ENCODE data around the gene TSSK6. TPM values are rescaled to one million over a fixed set of nuclear protein-coding genes. Genes with fewer than 3 reads are reported as not detected.

TSSK6 gene
- total RNA-seq, 1 experiment from 2014 or later: 4.7 TPM

DNA sequence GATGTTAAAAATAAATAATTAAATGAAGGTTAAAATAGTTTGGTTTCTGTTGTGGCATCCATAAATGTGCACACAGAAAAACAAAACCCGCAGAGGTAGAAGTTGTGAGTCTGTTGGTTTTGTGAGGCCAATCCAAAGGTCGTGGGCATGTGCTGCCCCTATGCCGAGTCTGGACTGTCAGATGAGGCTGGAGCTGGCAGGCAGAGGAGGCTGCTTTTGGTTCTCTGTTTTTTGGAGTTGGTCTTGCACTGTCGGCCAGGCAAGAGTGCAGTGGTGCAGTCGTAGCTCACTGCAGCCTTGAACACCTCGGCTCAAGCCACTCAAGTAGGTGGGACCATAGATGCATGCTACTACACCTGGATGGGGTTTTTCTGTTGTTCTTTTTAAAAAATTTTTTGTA lies 43.7 kb downstream of the TSSK6 start:
- Mint-ChIP-seq H3K36me3 (peaks cover 44% of the 10 kb centered on the region), H3K4me1 (peaks cover 38% of the 10 kb centered on the region), H3K4me3 (no peak overlapping the region), H3K9me3 (peaks cover 24% of the 10 kb centered on the region), H3K27ac (peak overlapping the region; percentile 26; the same call in 1 of the 2 replicates), H3K27me3 (ENCODE audit: low read depth) (no peaks in the 10 kb centered on the region)
- no peak for TF ChIP-seq NFYB (CRISPR knock-in tag; conservative IDR thresholded peaks at IDR 0.05; ENCODE audit: low read depth)
- no peak for TF ChIP-seq NR1H2 (CRISPR knock-in tag; IDR thresholded peaks at IDR 0.05)
- no peak for TF ChIP-seq ZNF671 (CRISPR knock-in tag; IDR thresholded peaks at IDR 0.05)
- no peak for TF ChIP-seq FOXP1 (CRISPR knock-in tag; IDR thresholded peaks at IDR 0.05; ENCODE audit: borderline replicate concordance)
- TF ChIP-seq OVOL2 (CRISPR knock-in tag; IDR thresholded peaks at IDR 0.05; ENCODE audit: borderline replicate concordance): no peak
- no peak for ATAC-seq
- no peak for DNase-seq (ENCODE audit: low spot score)
- ChIA-PET CTCF (interaction anchor here (0.9 kb wide), 1 partner anchor 10 kb away, joined by 3 read pairs; no protein-coding TSS in a partner anchor), POLR2A (no interaction called here)

DNA sequence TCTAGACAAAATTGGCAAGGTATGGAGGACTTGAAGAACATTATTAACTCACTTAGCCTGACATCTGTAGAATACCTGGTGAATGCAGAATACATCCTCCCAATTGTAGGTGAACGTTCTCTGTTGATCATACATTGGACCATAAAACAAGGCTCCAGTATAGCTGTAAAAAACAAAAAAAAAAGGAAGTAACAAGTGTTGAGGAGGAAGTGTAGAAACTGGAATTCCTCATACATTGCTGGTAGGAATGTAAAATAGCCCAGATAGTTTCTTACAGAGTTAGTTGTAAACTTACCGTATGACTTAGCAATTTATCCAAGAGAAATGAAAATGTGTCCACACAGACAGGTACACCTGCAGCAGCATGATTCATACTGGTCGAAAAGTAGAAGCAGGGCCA lies 44.8 kb downstream of the TSSK6 start:
- POLR2A ChIA-PET: no interaction called here
- no peak for DNase-seq (ENCODE audit: low spot score)
- CTCF ChIA-PET: no interaction called here
- no peak for ATAC-seq
- peaks cover 55% of the 10 kb centered on the region for H3K36me3 Mint-ChIP-seq
- no peaks in the 10 kb centered on the region for H3K27me3 Mint-ChIP-seq (ENCODE audit: low read depth)
- no peak overlapping the region for H3K27ac Mint-ChIP-seq
- peaks cover 32% of the 10 kb centered on the region for H3K9me3 Mint-ChIP-seq
- no peak overlapping the region for H3K4me3 Mint-ChIP-seq
- peaks cover 27% of the 10 kb centered on the region for H3K4me1 Mint-ChIP-seq
- TF ChIP-seq, protein P1, sequence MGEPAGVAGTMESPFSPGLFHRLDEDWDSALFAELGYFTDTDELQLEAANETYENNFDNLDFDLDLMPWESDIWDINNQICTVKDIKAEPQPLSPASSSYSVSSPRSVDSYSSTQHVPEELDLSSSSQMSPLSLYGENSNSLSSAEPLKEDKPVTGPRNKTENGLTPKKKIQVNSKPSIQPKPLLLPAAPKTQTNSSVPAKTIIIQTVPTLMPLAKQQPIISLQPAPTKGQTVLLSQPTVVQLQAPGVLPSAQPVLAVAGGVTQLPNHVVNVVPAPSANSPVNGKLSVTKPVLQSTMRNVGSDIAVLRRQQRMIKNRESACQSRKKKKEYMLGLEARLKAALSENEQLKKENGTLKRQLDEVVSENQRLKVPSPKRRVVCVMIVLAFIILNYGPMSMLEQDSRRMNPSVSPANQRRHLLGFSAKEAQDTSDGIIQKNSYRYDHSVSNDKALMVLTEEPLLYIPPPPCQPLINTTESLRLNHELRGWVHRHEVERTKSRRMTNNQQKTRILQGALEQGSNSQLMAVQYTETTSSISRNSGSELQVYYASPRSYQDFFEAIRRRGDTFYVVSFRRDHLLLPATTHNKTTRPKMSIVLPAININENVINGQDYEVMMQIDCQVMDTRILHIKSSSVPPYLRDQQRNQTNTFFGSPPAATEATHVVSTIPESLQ (CRISPR knock-in tag; IDR thresholded peaks at IDR 0.05): no peak

DNA sequence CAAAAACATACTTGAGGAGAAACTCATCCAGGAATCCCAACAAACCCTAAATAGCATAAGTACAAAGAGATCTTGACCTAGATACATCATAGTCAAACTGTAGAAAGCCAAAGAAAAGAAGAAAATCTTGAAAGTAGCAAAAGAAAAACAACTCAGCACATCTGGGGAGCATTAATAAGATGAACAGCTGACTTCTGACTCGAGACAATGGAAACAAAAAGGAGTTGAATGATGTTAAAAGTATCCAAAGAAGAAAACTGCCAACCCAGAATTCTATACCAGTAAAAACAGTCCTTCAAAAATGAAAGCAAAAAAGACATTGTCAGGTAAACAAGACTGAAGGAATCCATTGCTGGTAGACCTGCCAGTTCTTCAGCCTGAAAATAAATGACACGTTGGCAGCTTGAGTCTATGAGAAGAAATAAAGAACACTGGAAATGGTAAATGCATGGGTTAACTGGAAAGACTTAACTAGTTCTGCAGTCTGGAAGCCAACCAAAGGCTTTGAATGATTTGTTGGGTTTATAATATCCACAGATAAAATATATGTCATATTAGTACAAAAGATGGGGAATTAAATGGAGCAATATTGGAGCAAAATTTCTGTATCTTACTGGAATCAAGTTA lies 46.8 kb downstream of the TSSK6 start:
- no peak overlapping the region for H3K27ac Mint-ChIP-seq
- ATAC-seq (no peak), DNase-seq (ENCODE audit: low spot score) (no peak)
- no peak for TF ChIP-seq NR2C2 (CRISPR knock-in tag; IDR thresholded peaks at IDR 0.05)
- TF ChIP-seq ZNF317 (CRISPR knock-in tag; IDR thresholded peaks at IDR 0.05; ENCODE audit: borderline replicate concordance, low read depth): peak; percentile 99
- H3K27me3 Mint-ChIP-seq (ENCODE audit: low read depth): no peaks in the 10 kb centered on the region
- peaks cover 32% of the 10 kb centered on the region for H3K9me3 Mint-ChIP-seq
- H3K36me3 Mint-ChIP-seq: peaks cover 63% of the 10 kb centered on the region
- ChIA-PET CTCF (no interaction called here), POLR2A (no interaction called here)
- H3K4me1 Mint-ChIP-seq: peaks cover 25% of the 10 kb centered on the region
- H3K4me3 Mint-ChIP-seq: no peak overlapping the region

DNA sequence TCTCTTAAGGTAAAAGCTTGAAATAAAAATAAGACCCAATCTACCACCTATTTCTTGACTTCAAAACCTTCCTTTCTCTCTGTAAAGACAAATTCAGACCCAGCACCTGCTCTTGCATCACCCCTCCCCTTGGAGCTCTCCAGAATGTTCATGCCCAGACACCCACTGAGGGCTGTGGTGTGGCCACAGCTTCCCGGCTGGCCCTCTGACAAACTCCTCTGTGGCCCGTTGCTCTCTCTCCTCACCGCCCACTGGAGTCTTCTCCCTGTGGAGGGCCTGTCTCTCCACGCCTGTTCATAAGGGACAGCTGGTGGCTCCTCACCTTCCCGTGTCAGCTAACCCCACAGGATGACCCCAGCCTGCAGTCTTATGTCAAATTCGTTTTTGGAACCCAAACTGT lies 49.1 kb downstream of the TSSK6 start:
- Mint-ChIP-seq H3K27ac (peak overlapping the region; percentile 81), H3K9me3 (peaks cover 32% of the 10 kb centered on the region), H3K4me1 (peaks cover 37% of the 10 kb centered on the region), H3K4me3 (no peak overlapping the region), H3K27me3 (ENCODE audit: low read depth) (no peaks in the 10 kb centered on the region), H3K36me3 (peaks cover 54% of the 10 kb centered on the region)
- ChIA-PET CTCF (no interaction called here), POLR2A (no interaction called here)
- ATAC-seq (no peak), DNase-seq (ENCODE audit: low spot score) (no peak)
- TF ChIP-seq, protein P2, sequence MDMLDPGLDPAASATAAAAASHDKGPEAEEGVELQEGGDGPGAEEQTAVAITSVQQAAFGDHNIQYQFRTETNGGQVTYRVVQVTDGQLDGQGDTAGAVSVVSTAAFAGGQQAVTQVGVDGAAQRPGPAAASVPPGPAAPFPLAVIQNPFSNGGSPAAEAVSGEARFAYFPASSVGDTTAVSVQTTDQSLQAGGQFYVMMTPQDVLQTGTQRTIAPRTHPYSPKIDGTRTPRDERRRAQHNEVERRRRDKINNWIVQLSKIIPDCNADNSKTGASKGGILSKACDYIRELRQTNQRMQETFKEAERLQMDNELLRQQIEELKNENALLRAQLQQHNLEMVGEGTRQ (CRISPR knock-in tag; IDR thresholded peaks at IDR 0.05): no peak
- TF ChIP-seq, protein P3, sequence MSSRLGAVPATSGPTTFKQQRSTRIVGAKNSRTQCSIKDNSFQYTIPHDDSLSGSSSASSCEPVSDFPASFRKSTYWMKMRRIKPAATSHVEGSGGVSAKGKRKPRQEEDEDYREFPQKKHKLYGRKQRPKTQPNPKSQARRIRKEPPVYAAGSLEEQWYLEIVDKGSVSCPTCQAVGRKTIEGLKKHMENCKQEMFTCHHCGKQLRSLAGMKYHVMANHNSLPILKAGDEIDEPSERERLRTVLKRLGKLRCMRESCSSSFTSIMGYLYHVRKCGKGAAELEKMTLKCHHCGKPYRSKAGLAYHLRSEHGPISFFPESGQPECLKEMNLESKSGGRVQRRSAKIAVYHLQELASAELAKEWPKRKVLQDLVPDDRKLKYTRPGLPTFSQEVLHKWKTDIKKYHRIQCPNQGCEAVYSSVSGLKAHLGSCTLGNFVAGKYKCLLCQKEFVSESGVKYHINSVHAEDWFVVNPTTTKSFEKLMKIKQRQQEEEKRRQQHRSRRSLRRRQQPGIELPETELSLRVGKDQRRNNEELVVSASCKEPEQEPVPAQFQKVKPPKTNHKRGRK (CRISPR knock-in tag; IDR thresholded peaks at IDR 0.05; ENCODE audit: borderline replicate concordance): no peak
- TF ChIP-seq, protein P4, sequence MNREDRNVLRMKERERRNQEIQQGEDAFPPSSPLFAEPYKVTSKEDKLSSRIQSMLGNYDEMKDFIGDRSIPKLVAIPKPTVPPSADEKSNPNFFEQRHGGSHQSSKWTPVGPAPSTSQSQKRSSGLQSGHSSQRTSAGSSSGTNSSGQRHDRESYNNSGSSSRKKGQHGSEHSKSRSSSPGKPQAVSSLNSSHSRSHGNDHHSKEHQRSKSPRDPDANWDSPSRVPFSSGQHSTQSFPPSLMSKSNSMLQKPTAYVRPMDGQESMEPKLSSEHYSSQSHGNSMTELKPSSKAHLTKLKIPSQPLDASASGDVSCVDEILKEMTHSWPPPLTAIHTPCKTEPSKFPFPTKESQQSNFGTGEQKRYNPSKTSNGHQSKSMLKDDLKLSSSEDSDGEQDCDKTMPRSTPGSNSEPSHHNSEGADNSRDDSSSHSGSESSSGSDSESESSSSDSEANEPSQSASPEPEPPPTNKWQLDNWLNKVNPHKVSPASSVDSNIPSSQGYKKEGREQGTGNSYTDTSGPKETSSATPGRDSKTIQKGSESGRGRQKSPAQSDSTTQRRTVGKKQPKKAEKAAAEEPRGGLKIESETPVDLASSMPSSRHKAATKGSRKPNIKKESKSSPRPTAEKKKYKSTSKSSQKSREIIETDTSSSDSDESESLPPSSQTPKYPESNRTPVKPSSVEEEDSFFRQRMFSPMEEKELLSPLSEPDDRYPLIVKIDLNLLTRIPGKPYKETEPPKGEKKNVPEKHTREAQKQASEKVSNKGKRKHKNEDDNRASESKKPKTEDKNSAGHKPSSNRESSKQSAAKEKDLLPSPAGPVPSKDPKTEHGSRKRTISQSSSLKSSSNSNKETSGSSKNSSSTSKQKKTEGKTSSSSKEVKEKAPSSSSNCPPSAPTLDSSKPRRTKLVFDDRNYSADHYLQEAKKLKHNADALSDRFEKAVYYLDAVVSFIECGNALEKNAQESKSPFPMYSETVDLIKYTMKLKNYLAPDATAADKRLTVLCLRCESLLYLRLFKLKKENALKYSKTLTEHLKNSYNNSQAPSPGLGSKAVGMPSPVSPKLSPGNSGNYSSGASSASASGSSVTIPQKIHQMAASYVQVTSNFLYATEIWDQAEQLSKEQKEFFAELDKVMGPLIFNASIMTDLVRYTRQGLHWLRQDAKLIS (CRISPR knock-in tag; IDR thresholded peaks at IDR 0.05; ENCODE audit: borderline replicate concordance): no peak
- TF ChIP-seq, protein P5, sequence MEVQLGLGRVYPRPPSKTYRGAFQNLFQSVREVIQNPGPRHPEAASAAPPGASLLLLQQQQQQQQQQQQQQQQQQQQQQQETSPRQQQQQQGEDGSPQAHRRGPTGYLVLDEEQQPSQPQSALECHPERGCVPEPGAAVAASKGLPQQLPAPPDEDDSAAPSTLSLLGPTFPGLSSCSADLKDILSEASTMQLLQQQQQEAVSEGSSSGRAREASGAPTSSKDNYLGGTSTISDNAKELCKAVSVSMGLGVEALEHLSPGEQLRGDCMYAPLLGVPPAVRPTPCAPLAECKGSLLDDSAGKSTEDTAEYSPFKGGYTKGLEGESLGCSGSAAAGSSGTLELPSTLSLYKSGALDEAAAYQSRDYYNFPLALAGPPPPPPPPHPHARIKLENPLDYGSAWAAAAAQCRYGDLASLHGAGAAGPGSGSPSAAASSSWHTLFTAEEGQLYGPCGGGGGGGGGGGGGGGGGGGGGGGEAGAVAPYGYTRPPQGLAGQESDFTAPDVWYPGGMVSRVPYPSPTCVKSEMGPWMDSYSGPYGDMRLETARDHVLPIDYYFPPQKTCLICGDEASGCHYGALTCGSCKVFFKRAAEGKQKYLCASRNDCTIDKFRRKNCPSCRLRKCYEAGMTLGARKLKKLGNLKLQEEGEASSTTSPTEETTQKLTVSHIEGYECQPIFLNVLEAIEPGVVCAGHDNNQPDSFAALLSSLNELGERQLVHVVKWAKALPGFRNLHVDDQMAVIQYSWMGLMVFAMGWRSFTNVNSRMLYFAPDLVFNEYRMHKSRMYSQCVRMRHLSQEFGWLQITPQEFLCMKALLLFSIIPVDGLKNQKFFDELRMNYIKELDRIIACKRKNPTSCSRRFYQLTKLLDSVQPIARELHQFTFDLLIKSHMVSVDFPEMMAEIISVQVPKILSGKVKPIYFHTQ (CRISPR knock-in tag; IDR thresholded peaks at IDR 0.05): no peak
- no peak for TF ChIP-seq ZNF671 (CRISPR knock-in tag; IDR thresholded peaks at IDR 0.05)
- no peak for TF ChIP-seq TP53 (CRISPR knock-in tag; IDR thresholded peaks at IDR 0.05)
- no peak for TF ChIP-seq SOX15 (CRISPR knock-in tag; IDR thresholded peaks at IDR 0.05)
